Inflammatory macrophage treated with lipopolysaccharide for 4 hours (primary cell): ENCODE results near the gene NECAB3.

Source experiments
- DNase-seq: peaks from one replicate; pipeline ENCODE4 v3.0.0-alpha.2; 2020

The NECAB3 gene

GRCh38 chr20:33696448-33696847 lies 22.2 kb upstream of the NECAB3 start:
- no peak for DNase-seq

GRCh38 chr20:33694639-33695012 lies 20.4 kb upstream of the NECAB3 start:
- no peak for DNase-seq

GRCh38 chr20:33693741-33694638 lies 19.8 kb upstream of the NECAB3 start:
- DNase-seq, result no peak

GRCh38 chr20:33693289-33693688 lies 19.1 kb upstream of the NECAB3 start:
- no peak for DNase-seq

- peak; percentile 63 for DNase-seq
These were observed 15.7 kb upstream of the NECAB3 start for GRCh38 chr20:33689973-33690372.

GRCh38 chr20:33689493-33689892 lies 15.3 kb upstream of the NECAB3 start:
- no peak for DNase-seq

- DNase-seq, result no peak
These were observed 14.8 kb upstream of the NECAB3 start for GRCh38 chr20:33688938-33689424.

- DNase-seq, result no peak
These were observed 14.0 kb upstream of the NECAB3 start for GRCh38 chr20:33687993-33688937.

- DNase-seq, result peak; percentile 75
These were observed 13.2 kb upstream of the NECAB3 start for GRCh38 chr20:33687370-33687915.

GRCh38 chr20:33686984-33687366 lies 12.7 kb upstream of the NECAB3 start:
- DNase-seq, result no peak

- peak; percentile 94 for DNase-seq
These were observed 12.1 kb upstream of the NECAB3 start, which contains the start of gene E2F1 for GRCh38 chr20:33686100-33686983. E2F1 (minus strand) TSS chr20:33686385; CDS start chr20:33686264, 121 bp downstream.

GRCh38 chr20:33685328-33686099 lies 11.3 kb upstream of the NECAB3 start:
- DNase-seq, result no peak

- DNase-seq, result no peak
These were observed 10.5 kb upstream of the NECAB3 start for GRCh38 chr20:33684533-33685327.

- DNase-seq, result no peak
These were observed 7.6 kb upstream of the NECAB3 start for GRCh38 chr20:33681728-33682353.

GRCh38 chr20:33681288-33681687 lies 7.1 kb upstream of the NECAB3 start:
- no peak for DNase-seq

- DNase-seq, result no peak
These were observed 6.5 kb upstream of the NECAB3 start for GRCh38 chr20:33680686-33681085.

- DNase-seq, result no peak
These were observed 5.7 kb upstream of the NECAB3 start for GRCh38 chr20:33679758-33680485.

GRCh38 chr20:33677991-33678702 lies 3.9 kb upstream of the NECAB3 start:
- no peak for DNase-seq
